Aortic smooth muscle cell (primary cell): Measurements from ENCODE around the gene PTPRCAP. TPM values are rescaled to one million over a fixed set of nuclear protein-coding genes. Genes with fewer than 3 reads are reported as not detected.

Experiments used
- total RNA-seq: library from RNA; depleted of rRNA; stranded (reverse); fragments of >200 nt; gene quantifications from 2 replicates; pipeline ENCODE4 v1.2.3, GENCODE V29; 2014

Gene PTPRCAP
- 0.25 and 0.26 TPM in 2 replicates for total RNA-seq

GRCh38 chr11:67437082-67437808, at the start of gene PTPRCAP:
PTPRCAP (minus strand) TSS chr11:67437682; CDS start chr11:67437619, 63 bp downstream.

GRCh38 chr11:67482827-67483798, 45.6 kb upstream of the PTPRCAP start, which contains the start of gene AIP:
AIP (plus strand) TSS chr11:67483026; CDS start chr11:67483159, 133 bp downstream.

GRCh38 chr11:67468759-67469507, 31.5 kb upstream of the PTPRCAP start, which contains the start of gene TMEM134:
TMEM134 (minus strand) TSS chr11:67469251; CDS start chr11:67469192, 59 bp downstream.

GRCh38 chr11:67455054-67455453, 17.6 kb upstream of the PTPRCAP start, which contains the start of gene CABP4:
CABP4 (plus strand) TSS chr11:67455354; CDS start chr11:67455424, 70 bp downstream.

GRCh38 chr11:67452141-67452952, 14.9 kb upstream of the PTPRCAP start, which contains the start of gene GPR152:
GPR152 (minus strand) TSS chr11:67452729; CDS start chr11:67452724, 5 bp downstream.

GRCh38 chr11:67428052-67429001, 9.2 kb downstream of the PTPRCAP start, which contains the start of gene RPS6KB2:
RPS6KB2 (plus strand) TSS chr11:67428494; CDS start chr11:67428546, 52 bp downstream.

GRCh38 chr11:67415501-67416304, 21.8 kb downstream of the PTPRCAP start, which contains the start of gene CARNS1:
CARNS1 (plus strand) TSS chr11:67415678; CDS start chr11:67416200, 522 bp downstream.

GRCh38 chr11:67401495-67402191, 35.8 kb downstream of the PTPRCAP start, which contains the start of gene PPP1CA:
PPP1CA (minus strand) TSS chr11:67401858; CDS start chr11:67401782, 76 bp downstream.

GRCh38 chr11:67391304-67392182, 45.9 kb downstream of the PTPRCAP start, which contains the start of gene RAD9A:
RAD9A (plus strand) TSS chr11:67391986; CDS start chr11:67392045, 59 bp downstream.

Other genes starting within 250 kb of the PTPRCAP start
- 26.0 and 31.7 TPM in 2 replicates for gene GRK2, start 171.2 kb downstream of the PTPRCAP start, total RNA-seq
- 46.2 and 58.3 TPM in 2 replicates for gene ANKRD13D, start 148.4 kb downstream of the PTPRCAP start, total RNA-seq
- gene SSH3, start 134.2 kb downstream of the PTPRCAP start, total RNA-seq, result 8.9 and 11.1 TPM in 2 replicates
- 38.7 and 39.3 TPM in 2 replicates for gene POLD4, start 84.1 kb downstream of the PTPRCAP start, total RNA-seq
- 4.7 and 7.7 TPM in 2 replicates for gene CLCF1, start 64.1 kb downstream of the PTPRCAP start, total RNA-seq
- 5.2 and 5.8 TPM in 2 replicates for gene RAD9A, start 45.7 kb downstream of the PTPRCAP start, total RNA-seq
- gene PPP1CA, start 35.8 kb downstream of the PTPRCAP start, total RNA-seq, result 146 and 165 TPM in 2 replicates
- gene TBC1D10C, start 33.6 kb downstream of the PTPRCAP start, total RNA-seq, result not detected in 2 replicates
- gene CARNS1, start 22.0 kb downstream of the PTPRCAP start, total RNA-seq, result 0.13 and 0.75 TPM in 2 replicates
- gene RPS6KB2, start 9.2 kb downstream of the PTPRCAP start, total RNA-seq, result 42.8 and 53.8 TPM in 2 replicates
- gene CORO1B, start 5.8 kb upstream of the PTPRCAP start, total RNA-seq, result 128 and 130 TPM in 2 replicates
- gene GPR152, start 15.0 kb upstream of the PTPRCAP start, total RNA-seq, result not detected in 2 replicates
- gene CABP4, start 17.7 kb upstream of the PTPRCAP start, total RNA-seq, result 0.19 and 0.26 TPM in 2 replicates
- 20.5 and 21.1 TPM in 2 replicates for gene TMEM134, start 31.6 kb upstream of the PTPRCAP start, total RNA-seq
- gene AIP, start 45.3 kb upstream of the PTPRCAP start, total RNA-seq, result 87.0 and 102 TPM in 2 replicates
- gene PITPNM1, start 67.7 kb upstream of the PTPRCAP start, total RNA-seq, result 28.8 and 41.4 TPM in 2 replicates
- gene CDK2AP2, start 70.5 kb upstream of the PTPRCAP start, total RNA-seq, result 15.4 and 16.2 TPM in 2 replicates
- gene CABP2, start 85.8 kb upstream of the PTPRCAP start, total RNA-seq, result not detected in 2 replicates
- gene GSTP1, start 146.1 kb upstream of the PTPRCAP start, total RNA-seq, result 1,013 and 1,126 TPM in 2 replicates
- gene NDUFV1, start 169.3 kb upstream of the PTPRCAP start, total RNA-seq, result 164 and 209 TPM in 2 replicates
- 5.1 and 7.3 TPM in 2 replicates for gene NUDT8, start 192.3 kb upstream of the PTPRCAP start, total RNA-seq
- not detected in 2 replicates for gene TBX10, start 202.1 kb upstream of the PTPRCAP start, total RNA-seq
- gene ACY3, start 213.0 kb upstream of the PTPRCAP start, total RNA-seq, result not detected in 2 replicates
- gene ALDH3B2, start 236.9 kb upstream of the PTPRCAP start, total RNA-seq, result not detected in 2 replicates